GM20431 (cell line): ENCODE results near the gene TPRN.

Experiments used
- in situ Hi-C: fragments of 300-500 bp; cut with MseI, MboI; formaldehyde crosslinking; loops from one replicate; pipeline ENCODE4 v1.15.0; 2020; ENCODE audit warnings: low sequenced_read_pairs; ENCODE audit not compliant: unreplicated experiment

TPRN gene

GRCh38 chr9:137227853-137228505, 27.4 kb upstream of the TPRN start:
- in situ Hi-C loops: loop anchor here (10.0 kb wide), 1 partner anchor 103 kb away; no protein-coding TSS in a partner anchor

- in situ Hi-C loops: loop anchor here (10.0 kb wide), 1 partner anchor 102 kb away; no protein-coding TSS in a partner anchor
Measured at GRCh38 chr9:137227054-137227852, 26.7 kb upstream of the TPRN start, which contains the start of gene RNF224. RNF224 (plus strand) TSS chr9:137227502; CDS start chr9:137228336, 834 bp downstream.

GRCh38 chr9:137226338-137227053, 26.0 kb upstream of the TPRN start:
- in situ Hi-C loops: loop anchor here (10.0 kb wide), 1 partner anchor 102 kb away; no protein-coding TSS in a partner anchor

- in situ Hi-C loops: loop anchor here (10.0 kb wide), 1 partner anchor 101 kb away; no protein-coding TSS in a partner anchor
Measured at GRCh38 chr9:137225699-137226331, 25.3 kb upstream of the TPRN start.

GRCh38 chr9:137224830-137225694, 24.5 kb upstream of the TPRN start, which contains the start of gene CYSRT1:
CYSRT1 (plus strand) TSS chr9:137225174; CDS start chr9:137225622, 448 bp downstream.
- in situ Hi-C loops: loop anchor here (10.0 kb wide), 1 partner anchor 100 kb away; no protein-coding TSS in a partner anchor

- in situ Hi-C loops: loop anchor here (10.0 kb wide), 1 partner anchor 99 kb away; no protein-coding TSS in a partner anchor
Measured at GRCh38 chr9:137223078-137223970, 22.8 kb upstream of the TPRN start.

GRCh38 chr9:137222190-137223077, 21.9 kb upstream of the TPRN start, which contains the start of gene RNF208:
RNF208 (minus strand) TSS chr9:137222240; CDS start chr9:137221212, 1,028 bp downstream.
- in situ Hi-C loops: loop anchor here (10.0 kb wide), 1 partner anchor 98 kb away; no protein-coding TSS in a partner anchor

- in situ Hi-C loops: loop anchor here (10.0 kb wide), 1 partner anchor 97 kb away; no protein-coding TSS in a partner anchor
Measured at GRCh38 chr9:137221506-137222111, 21.1 kb upstream of the TPRN start.

GRCh38 chr9:137221095-137221505, 20.6 kb upstream of the TPRN start:
- in situ Hi-C loops: loop anchor here (10.0 kb wide), 1 partner anchor 96 kb away; no protein-coding TSS in a partner anchor

- in situ Hi-C loops: loop anchor here (10.0 kb wide), 1 partner anchor 96 kb away; no protein-coding TSS in a partner anchor
Measured at GRCh38 chr9:137220317-137221094, 20.0 kb upstream of the TPRN start.

- in situ Hi-C loops: loop anchor here (10.0 kb wide), 1 partner anchor 95 kb away; no protein-coding TSS in a partner anchor
Measured at GRCh38 chr9:137219757-137220316, 19.3 kb upstream of the TPRN start.

GRCh38 chr9:137218754-137219271, 18.3 kb upstream of the TPRN start:
- in situ Hi-C loops: no loop called here

GRCh38 chr9:137218212-137218753, 17.7 kb upstream of the TPRN start:
- in situ Hi-C loops: no loop called here
